Measurements from ENCODE around the gene CMIP.

- TF ChIP-seq CTCF (conservative IDR thresholded peaks at IDR 0.05; ENCODE audit: low read depth, low read length) (no peak), EZH2 (IDR thresholded peaks at IDR 0.05; ENCODE audit: low read length, unreplicated experiment) (no peak), EZH2phosphoT487 (IDR thresholded peaks at IDR 0.05; ENCODE audit: borderline replicate concordance, low read length) (no peak)
Measured at GRCh38 chr16:81537721-81538561, 93.3 kb downstream of the CMIP start.
